Astrocyte (in vitro differentiated cells and primary cell): ENCODE data around the gene CTAG1A.

Experiments used
- EZH2 ChIP-seq: IDR thresholded peaks from 2 replicates; pipeline ENCODE4 v1.6.1; 2012; ENCODE audit warnings: mild to moderate bottlenecking, low read length, inconsistent platforms; ENCODE audit not compliant: insufficient read depth
- TF ChIP-seq, protein P1 (sequence below): IDR thresholded peaks from 2 replicates; pipeline ENCODE4 v1.5.1; 2011; ENCODE audit warnings: low read depth, mild to moderate bottlenecking, inconsistent platforms, low read length, moderate library complexity; ENCODE audit not compliant: insufficient read depth

DNA sequence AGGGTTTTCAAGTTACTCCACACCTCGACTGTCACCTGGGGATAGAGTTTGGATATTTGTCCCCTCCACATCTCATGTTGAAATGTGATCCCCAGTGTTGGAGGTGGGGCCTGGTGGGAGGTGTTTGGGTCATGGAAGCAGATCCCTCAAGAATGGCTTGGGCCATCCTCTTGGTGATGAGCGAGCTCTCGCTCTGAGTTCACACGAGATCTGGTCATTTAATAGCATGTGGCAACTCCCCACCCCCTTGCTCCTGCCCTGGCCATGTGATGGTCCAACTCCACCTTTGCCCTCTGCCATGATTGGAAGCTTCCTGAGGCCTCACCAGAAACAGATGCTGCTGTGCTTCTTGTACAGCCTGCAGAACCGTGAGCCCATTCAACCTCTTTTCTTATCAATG is 8.3 kb downstream of the CTAG1A start:
- TF ChIP-seq, protein P1, sequence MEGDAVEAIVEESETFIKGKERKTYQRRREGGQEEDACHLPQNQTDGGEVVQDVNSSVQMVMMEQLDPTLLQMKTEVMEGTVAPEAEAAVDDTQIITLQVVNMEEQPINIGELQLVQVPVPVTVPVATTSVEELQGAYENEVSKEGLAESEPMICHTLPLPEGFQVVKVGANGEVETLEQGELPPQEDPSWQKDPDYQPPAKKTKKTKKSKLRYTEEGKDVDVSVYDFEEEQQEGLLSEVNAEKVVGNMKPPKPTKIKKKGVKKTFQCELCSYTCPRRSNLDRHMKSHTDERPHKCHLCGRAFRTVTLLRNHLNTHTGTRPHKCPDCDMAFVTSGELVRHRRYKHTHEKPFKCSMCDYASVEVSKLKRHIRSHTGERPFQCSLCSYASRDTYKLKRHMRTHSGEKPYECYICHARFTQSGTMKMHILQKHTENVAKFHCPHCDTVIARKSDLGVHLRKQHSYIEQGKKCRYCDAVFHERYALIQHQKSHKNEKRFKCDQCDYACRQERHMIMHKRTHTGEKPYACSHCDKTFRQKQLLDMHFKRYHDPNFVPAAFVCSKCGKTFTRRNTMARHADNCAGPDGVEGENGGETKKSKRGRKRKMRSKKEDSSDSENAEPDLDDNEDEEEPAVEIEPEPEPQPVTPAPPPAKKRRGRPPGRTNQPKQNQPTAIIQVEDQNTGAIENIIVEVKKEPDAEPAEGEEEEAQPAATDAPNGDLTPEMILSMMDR = no peak
- TF ChIP-seq EZH2 = no peak
